Occipital lobe (tissue), 2 donors: ENCODE results near the gene VWA1. TPM values are rescaled to one million over a fixed set of nuclear protein-coding genes. Genes with fewer than 3 reads are reported as not detected.
"Not testable (repeated sequence)": the region's sequence is repeated elsewhere in the genome, so short reads cannot be mapped to it uniquely, and the experiment has no call there.

Experiments used
- DNase-seq: peaks from one replicate; lab custom pipeline; 2025; lab: John Stamatoyannopoulos, UW
- total RNA-seq: library from RNA; depleted of rRNA; stranded (reverse); fragments of >200 nt; gene quantifications from one replicate; pipeline ENCODE4 v1.2.3, GENCODE V29; 2014

VWA1 gene
- total RNA-seq, 1 donor from 2014 or later: 4.1 TPM

DNA sequence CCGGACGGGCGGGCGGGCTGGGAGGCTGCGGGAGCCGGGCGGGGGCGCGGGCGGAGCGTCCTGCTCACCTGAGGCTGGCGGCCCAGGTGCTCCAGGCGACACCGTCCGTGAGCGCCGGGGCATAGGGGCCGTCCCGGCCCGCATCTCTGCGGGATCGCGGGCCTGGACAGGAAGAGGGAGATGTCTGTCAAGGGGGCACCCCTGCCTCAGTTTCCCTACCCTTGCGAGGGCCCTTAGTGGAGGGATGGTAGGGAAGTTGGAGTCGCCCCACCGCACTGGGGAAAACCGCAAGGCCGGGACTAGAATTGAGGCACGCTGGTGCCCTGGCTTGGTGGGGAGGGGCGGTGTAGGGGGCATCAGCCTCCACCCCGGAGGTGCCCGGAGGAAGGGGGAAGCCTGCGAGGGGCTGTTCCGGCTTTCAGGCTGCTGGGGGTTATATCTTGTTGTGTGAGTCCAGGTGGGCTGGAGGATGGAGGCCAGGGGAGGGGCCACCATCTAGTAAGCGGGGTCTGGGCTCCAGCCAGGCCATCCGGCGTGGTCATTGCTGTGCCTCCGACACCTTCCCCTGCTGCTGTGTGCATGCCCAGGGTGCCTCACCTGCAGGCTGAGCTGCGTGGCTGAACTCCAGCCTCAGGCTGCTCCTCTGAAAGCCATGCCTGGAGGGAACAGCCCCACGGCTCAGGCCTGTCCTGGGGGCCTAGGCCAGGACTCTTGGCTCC lies 580 bp downstream of the VWA1 start:
- DNase-seq: no peak

- no peak for DNase-seq
Measured at GRCh38 chr1:1436630-1437032, 1.1 kb downstream of the VWA1 start.

GRCh38 chr1:1437033-1437903 lies 1.8 kb downstream of the VWA1 start:
- DNase-seq: no peak

DNA sequence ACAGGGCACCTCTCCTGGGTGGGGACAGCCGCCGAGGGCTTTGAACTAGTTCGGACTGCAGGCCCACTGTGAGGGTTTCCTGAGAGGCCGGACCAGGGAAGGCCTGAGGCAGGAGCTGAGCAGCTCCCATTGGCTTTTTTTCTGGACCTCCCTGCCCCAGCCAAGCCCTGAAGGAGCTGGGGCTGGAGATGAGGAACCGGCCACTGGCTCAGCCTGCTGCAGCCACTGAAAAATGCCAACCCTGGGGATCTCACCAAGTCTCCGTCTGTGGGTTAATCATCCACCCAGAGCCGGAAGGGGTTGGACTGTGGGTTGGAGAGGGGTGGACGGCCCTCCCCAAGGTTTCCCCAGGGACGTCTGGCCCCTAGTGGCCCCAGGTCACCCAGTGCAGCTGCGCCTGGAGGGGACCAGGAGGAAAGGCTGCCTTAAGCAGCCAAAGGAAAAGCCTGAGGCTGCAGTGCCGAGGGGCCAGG lies 2.5 kb downstream of the VWA1 start:
- no peak for DNase-seq

DNA sequence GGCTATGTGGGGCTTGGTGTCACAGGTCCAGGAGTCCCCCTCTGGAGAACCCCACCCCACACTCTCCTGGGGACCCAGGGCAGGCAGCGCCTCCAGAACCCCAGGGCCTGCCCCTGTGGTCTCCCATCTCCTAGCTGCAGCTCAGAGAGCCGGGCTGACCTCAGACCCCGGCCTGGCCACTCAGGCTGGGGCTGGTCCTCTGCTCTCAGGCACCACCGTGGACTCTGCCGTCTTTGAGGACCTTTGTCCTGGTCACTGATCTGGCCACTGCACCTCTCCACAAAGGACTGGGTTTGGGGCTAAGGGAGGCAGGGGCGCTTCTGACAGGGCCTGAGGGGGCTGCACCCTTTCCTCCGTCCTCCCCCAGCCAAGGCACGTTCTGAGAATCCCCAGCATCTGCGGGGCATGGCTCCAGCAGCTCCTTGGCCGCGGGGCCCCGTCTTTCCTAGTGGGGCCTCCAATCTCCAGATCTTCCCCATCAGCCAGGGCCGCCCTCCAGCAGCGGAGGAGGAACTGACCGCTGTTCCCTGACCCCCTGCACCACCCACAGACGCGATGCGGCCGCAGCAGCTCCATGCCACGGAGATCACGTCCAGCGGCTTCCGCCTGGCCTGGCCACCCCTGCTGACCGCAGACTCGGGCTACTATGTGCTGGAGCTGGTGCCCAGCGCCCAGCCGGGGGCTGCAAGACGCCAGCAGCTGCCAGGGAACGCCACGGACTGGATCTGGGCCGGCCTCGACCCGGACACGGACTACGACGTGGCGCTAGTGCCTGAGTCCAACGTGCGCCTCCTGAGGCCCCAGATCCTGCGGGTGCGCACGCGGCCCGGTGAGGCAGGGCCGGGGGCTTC lies 3.3 kb downstream of the VWA1 start:
- DNase-seq: no peak

- DNase-seq: no peak
Measured at GRCh38 chr1:1439546-1440261, 4.2 kb downstream of the VWA1 start.

- no peak for DNase-seq
Measured at GRCh38 chr1:1440262-1441001, 4.9 kb downstream of the VWA1 start.

GRCh38 chr1:1441002-1441888 lies 5.8 kb downstream of the VWA1 start:
- no peak for DNase-seq

DNA sequence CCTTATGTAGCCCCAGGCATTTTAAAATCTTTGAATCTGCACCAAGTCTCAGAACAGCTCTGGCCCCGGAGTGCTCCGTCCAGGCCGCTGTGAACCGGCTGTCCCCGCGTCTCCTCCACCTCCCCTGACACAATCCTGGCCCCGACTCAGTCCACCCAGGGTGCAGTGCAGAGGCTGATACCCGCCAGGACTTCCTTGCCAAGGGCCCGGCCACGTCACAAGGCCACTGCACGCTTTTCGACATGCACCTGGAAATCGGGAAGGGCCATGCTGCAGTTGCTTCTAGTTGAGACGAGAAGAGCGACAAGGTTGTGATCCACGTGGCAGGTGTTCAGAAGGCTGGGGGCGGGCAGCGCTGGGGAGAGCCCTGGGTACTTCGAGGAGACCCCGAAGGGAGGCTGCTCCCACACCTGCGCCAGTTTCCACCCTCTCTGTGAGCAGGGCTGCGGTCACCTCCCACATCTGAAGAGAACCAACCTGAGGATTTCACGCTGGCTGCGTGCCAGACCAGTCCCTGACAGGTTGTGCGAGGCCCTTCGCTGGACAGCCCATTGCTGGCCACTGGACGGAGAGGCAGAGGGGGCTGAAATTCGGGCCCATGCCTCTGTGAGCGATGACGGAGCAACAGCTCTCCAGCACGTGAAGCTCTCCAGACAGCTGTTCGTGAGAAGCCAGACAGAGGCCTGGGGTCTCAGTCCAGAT lies 6.7 kb downstream of the VWA1 start:
- DNase-seq: no peak

DNA sequence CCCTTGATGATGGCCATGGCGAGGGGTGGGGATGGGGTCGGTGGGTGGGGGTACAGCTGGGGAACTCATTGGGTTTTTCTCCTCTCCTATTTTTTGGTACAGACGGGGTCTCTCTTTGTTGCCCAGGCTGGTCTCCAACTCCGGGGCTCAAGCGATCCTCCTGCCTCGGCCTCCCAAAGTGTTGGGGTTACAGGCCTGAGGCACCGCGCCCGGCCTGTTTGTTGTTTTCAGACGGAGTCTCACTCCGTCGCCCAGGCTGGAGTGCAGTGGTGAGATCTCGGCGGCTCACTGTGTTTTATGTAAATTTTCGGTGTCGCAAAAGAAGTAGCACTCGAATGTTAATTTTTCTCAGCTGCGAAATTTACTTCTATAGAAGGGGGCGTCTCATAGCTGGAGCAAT lies 11.1 kb downstream of the VWA1 start:
- not testable (repeated sequence) for DNase-seq

GRCh38 chr1:1449099-1449739 lies 13.7 kb downstream of the VWA1 start, which contains the start of gene ATAD3C:
TSS of gene ATAD3C (plus strand) at chr1:1449689. CDS start at chr1:1450684, 995 bp downstream.
- no peak for DNase-seq

DNA sequence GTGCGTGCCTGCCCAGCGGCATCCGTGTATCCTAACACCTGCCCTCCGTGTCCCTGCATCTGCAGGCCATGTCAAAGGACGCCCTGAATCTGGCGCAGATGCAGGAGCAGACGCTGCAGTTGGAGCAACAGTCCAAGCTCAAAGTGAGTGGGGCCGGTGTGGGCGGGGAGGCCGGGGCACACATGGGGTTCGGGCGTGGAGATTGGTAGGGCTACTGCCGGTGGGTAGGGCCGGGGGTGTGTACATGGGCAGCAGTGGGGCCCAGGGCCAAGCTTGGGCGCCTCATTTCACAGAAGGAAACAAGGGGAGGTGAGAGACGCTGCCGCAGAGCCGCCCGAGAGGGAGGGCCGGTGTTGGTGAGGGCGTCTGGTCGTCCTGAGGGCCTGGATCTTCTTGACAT lies 15.1 kb downstream of the VWA1 start:
- DNase-seq: not testable (repeated sequence)

- no peak for DNase-seq
Measured at GRCh38 chr1:1451696-1452364, 16.3 kb downstream of the VWA1 start.

- not testable (repeated sequence) for DNase-seq
Measured at GRCh38 chr1:1452365-1452739, 16.9 kb downstream of the VWA1 start.

- DNase-seq: no peak
Measured at GRCh38 chr1:1452882-1453281, 17.4 kb downstream of the VWA1 start.

- DNase-seq: not testable (repeated sequence)
Measured at GRCh38 chr1:1454286-1455056, 19.0 kb downstream of the VWA1 start.
